Measurements from ENCODE around the gene OVCA2.

The OVCA2 gene

DNA sequence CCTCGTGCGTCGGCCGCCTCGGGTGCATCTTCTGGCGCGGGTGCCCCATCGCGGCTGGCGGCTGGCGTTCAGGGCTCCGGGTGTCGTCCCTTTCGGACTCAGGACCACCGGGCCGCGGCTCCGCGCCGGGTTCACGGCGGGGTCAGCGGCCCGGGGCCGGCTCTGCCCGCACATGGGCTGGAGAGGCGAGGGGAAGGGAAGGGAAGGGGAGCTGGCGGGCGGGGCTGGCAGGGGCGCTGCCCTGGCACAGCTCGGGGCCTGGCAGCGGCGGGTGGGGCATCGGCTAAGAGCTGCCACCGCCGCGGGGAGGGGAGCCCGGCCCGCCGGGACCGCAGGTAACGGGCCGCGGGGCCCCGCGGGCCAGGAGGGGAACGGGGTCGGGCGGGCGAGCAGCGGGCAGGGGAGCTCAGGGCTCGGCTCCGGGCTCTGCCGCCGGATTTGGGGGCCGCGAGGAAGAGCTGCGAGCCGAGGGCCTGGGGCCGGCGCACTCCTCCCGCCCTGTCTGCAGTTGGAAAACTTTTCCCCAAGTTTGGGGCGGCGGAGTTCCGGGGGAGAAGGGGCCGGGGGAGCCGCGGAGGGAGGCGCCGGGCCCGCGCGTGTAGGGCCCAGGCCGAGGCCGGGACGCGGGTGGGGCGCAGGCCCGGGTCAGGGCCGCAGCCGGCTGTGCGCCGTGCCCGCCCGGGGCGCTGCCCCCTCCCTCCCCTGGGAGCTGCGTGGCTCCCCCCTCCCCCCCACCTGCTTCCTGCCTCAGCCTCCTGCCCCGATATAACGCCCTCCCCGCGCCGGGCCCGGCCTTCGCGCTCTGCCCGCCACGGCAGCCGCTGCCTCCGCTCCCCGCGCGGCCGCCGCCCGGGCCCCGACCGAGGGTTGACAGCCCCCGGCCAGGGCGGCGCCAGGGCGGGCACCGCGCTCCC, 13.7 kb downstream of the OVCA2 start:
- DNase-seq, result no peak

DNA sequence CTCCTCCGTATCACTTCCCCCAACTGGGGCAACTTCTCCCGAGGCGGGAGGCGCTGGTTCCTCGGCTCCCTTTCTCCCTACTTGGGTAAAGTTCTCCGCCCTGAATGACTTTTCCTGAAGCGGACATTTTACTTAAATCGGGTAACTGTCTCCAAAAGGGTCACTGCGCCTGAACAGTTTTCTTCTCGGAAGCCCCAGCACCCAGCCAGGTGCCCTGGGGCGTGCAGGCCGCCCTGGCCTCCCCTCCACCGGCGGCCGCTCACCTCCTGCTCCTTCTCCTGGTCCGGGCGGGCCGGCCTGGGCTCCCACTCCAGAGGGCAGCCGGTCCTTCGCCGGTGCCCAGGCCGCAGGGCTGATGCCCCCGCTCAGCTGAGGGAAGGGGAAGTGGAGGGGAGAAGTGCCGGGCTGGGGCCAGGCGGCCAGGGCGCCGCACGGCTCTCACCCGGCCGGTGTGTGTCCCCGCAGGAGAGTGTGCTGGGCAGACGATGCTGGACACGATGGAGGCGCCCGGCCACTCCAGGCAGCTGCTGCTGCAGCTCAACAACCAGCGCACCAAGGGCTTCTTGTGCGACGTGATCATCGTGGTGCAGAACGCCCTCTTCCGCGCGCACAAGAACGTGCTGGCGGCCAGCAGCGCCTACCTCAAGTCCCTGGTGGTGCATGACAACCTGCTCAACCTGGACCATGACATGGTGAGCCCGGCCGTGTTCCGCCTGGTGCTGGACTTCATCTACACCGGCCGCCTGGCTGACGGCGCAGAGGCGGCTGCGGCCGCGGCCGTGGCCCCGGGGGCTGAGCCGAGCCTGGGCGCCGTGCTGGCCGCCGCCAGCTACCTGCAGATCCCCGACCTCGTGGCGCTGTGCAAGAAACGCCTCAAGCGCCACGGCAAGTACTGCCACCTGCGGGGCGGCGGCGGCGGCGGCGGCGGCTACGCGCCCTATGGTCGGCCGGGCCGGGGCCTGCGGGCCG, 14.7 kb downstream of the OVCA2 start:
- no peak for DNase-seq

DNA sequence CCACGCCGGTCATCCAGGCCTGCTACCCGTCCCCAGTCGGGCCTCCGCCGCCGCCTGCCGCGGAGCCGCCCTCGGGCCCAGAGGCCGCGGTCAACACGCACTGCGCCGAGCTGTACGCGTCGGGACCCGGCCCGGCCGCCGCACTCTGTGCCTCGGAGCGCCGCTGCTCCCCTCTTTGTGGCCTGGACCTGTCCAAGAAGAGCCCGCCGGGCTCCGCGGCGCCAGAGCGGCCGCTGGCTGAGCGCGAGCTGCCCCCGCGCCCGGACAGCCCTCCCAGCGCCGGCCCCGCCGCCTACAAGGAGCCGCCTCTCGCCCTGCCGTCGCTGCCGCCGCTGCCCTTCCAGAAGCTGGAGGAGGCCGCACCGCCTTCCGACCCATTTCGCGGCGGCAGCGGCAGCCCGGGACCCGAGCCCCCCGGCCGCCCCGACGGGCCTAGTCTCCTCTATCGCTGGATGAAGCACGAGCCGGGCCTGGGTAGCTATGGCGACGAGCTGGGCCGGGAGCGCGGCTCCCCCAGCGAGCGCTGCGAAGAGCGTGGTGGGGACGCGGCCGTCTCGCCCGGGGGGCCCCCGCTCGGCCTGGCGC, 15.4 kb downstream of the OVCA2 start:
- no peak for DNase-seq

DNA sequence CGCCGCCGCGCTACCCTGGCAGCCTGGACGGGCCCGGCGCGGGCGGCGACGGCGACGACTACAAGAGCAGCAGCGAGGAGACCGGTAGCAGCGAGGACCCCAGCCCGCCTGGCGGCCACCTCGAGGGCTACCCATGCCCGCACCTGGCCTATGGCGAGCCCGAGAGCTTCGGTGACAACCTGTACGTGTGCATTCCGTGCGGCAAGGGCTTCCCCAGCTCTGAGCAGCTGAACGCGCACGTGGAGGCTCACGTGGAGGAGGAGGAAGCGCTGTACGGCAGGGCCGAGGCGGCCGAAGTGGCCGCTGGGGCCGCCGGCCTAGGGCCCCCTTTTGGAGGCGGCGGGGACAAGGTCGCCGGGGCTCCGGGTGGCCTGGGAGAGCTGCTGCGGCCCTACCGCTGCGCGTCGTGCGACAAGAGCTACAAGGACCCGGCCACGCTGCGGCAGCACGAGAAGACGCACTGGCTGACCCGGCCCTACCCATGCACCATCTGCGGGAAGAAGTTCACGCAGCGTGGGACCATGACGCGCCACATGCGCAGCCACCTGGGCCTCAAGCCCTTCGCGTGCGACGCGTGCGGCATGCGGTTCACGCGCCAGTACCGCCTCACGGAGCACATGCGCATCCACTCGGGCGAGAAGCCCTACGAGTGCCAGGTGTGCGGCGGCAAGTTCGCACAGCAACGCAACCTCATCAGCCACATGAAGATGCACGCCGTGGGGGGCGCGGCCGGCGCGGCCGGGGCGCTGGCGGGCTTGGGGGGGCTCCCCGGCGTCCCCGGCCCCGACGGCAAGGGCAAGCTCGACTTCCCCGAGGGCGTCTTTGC, 16.2 kb downstream of the OVCA2 start:
- DNase-seq, result no peak

DNA sequence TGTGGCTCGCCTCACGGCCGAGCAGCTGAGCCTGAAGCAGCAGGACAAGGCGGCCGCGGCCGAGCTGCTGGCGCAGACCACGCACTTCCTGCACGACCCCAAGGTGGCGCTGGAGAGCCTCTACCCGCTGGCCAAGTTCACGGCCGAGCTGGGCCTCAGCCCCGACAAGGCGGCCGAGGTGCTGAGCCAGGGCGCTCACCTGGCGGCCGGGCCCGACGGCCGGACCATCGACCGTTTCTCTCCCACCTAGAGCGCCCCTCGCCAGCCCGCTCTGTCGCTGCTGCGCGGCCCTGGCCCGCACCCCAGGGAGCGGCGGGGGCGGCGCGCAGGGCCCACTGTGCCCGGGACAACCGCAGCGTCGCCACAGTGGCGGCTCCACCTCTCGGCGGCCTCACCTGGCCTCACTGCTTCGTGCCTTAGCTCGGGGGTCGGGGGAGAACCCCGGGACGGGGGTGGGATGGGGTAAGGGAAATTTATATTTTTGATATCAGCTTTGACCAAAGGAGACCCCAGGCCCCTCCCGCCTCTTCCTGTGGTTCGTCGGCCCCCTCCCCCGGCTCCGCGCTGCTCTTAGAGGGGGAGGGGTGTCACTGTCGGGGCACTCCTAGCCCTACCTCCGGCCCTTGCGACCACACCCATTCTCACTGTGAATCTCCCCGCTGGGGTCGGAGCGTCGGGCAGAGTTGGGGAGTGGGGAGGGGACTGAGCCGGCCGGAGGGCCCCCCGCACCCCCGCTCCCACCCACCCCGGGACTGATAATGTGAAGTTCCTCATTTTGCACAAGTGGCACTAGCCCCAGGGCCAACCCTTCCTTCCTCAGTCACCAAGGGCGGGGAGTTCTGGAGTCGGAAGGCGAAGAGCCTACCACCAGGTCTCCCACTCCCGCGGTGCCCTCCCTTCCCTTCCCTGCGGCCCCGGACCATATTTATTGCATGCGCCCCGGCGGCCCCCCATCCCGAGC, 17.0 kb downstream of the OVCA2 start:
- DNase-seq, result no peak

DNA sequence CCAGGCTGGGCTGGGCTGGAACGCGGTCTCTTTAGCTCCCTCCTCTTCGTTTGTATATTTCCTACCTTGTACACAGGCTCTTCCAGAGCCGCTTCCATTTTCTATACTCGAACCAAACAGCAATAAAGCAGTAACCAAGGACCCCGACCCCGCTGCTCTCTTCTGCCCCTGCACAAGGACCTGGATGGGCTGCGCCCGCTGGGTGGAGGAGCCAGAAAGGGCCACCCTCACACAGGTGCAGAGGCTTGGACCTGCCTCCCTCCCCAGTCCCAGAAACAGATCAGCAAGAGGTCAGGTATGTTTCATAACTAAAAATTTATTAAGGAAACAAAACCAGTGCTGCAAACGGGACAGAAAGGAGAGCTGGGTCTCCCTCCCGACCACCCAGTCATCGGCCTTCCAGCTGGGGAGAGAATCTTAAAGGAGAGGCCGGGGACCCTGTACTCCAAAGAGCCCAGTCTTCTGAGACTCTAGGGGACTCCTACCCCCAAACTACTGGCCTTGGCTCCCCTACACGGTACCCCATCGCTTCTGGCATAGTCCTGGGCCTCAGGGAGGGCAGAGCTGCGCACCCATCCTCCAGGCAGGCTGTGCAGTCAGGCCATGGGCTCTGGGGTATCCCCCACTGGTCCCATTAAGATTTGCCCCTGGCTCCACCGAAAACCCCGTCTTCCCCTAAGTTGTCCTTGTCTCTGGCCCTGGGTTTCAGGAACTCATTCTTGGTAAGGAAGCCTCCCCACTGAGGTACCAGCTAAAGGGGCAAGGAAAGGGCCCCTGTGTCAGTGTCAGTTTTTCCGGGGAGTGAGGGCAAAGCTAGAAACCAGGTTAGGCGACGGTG, 17.9 kb downstream of the OVCA2 start:
- DNase-seq, result no peak

DNA sequence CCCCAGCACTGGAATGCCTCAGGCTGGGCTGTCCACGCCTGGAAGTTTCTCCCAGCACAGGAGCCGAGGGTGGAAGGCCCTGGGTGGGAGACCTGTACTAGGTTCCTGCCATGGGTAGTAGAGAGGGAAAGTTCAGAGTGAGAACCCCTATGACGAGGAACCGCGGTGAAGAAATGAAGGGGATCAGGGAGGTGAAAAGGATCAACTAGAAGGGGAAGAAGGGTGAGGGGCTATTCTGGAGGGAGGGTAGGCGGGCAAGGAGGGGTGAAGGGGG, 18.5 kb downstream of the OVCA2 start:
- no peak for DNase-seq

DNA sequence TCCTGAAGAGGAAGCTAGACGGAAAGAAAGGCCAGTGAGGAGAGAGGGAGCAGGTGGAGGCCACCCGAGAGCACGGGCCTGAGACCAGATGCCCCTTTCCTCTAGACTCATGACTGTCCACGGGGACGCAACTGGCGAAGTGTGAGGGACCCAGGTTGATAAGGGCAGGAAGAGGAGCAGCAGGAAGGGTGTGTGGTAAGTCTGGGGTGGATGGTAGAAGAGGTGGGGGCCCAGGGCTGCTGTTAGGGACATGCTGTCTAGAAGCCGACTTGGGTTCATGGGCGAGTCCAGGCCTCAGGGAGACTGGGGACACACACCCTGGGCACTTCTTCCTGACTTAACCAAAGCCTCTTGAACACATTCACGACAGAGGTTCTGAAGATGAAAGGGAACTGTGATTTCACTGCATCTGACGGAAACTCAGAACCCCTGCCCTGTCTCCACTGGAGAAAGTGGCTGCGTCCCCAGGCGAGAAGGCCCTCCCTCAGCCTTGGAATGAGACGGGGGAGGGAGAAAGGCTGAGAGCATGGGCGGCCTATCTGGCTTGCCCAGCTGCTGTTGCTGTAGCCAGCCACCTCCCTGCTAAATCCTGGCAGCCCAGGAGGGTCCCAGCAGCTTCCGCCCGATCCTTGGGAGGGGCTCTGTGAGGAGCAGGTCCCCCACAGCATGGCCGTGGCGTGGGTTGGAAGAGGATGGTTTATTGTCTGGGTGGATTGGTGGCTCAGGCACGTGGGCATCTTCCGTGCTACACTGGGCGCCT, 19.0 kb downstream of the OVCA2 start:
- no peak for DNase-seq

DNA sequence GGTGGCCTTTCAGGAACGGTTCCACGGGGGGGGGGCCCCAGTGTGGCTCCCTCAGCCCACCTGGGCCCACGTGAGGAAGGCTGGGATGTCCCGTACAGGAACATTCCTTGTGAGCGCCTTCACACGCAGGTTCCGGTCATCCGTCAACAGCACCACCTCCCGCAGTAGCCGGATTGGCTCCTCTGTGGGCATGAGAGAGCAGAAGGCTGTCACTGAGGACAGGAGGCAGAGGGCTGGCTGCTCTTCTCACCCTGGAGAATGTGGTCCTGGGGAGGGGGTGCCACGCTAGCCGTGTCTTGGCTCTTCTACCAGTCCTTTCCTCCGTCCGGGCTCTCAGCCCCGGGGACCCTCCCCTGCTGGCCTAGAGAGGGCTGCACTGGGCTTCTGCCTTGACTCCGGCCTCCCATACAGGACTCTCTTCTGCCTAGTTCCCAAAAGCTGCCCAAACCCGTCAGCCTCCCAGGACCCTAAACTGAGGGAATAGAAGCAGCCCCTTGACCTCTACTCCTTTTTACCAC, 19.7 kb downstream of the OVCA2 start:
- no peak for DNase-seq

DNA sequence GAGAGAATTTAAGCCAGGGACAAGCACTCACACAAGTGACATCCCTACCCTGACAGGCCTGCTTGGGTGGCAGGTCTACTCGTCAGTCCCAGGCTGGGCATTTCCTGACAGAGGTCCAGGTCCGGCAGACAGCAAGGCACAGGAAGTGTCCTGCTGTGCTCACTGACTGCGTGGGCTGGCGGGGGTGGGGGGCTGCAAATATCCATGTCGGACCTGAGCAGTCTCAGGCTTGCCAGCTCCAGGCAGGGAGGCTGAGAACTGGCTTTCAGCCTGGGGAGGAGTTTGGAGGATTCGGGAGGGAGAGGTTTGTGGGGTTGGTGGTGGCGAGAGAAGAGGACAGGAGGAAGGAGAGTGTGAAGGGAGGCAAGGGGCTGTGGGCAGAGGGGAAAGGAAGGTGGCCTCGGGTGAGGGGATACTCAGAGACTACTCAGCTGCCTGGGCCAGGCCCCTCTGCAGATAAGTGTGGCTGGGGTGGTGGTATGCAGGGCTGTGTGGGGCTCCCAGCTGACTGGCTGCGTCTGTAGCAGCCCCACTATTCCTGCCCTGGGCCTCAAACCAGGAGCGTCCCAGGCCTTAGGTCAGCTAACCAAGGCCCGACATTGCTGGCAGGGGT, 20.9 kb downstream of the OVCA2 start:
- peak; percentile 25 for DNase-seq

DNA sequence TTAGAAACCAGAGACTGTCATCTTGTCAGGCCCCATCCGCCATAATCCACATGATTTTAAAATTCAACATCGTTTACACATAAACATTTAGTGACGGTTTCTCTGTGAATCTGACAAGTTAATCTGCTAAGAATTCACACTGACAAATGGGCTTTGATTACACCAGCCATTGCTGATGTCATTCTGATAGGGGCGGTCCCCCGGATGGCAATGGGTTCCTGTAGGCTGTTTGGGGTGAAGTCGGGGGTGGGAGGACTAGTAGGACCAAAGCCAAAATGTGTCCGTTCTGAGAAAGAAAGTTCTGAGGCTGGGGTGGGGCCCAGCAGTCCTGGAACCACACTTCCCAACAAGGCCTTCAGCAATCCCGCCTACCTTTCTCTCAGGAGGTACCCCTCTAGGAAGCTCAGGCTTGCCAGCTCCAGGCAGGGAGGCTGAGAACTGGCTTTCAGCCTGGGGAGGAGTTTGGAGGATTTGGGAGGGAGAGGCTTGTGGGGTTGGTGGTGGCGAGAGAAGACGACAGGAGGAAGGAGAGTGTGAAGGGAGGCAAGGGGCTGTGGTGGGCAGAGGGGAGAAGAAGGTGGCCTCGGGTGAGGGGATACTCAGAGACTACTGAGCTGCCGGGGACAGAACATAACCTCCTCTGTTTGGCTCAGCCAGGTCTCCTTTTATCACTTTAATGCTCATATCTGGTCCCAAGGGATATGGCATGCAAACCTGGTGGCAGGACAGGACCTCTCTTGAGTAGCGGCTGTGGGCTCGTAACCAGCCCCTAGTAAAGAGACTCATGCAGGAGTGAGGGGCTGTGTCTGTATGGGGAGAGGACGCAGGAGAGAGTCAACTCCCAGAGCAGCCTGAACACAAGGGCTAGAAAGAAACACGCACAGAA, 21.7 kb downstream of the OVCA2 start:
- no peak for DNase-seq

DNA sequence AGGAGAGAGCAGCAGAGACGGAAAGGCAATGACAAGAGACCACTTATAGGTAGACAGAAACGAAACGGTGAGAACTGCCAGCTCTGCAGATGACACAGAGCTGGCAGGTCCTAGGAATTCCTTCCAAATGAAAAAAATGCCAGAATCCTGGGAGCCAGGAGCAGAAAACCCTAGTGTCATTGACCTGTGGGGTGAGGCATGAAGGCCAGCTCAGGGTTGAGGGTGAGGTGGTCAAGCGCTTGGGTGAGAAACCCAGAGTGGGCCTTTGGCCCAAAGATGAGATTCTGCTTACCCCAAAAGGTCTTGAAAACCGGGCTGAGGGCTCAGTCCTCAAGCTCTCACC, 22.3 kb downstream of the OVCA2 start:
- no peak for DNase-seq

DNA sequence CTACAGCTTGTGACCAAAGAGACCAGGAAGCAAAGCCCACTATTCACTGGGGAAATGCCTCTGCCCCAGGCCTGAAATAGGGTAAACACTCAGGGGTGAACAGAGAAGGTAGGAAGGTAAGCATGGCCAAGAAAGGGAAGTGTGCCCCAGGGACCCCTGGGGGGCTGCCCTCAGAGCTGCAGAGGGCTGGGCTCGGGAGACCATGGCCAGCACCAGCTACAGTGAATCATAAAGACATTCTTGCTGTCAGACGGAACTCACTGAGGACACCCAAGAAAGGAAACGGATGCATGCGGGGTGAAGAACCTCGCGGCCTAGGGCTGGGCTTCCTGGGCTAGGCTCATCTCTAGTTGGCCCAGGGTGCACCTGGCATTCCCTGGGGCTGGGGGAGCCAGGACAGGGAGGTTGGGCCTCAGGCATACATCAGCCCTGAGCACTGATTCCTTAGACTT, 22.7 kb downstream of the OVCA2 start:
- no peak for DNase-seq

DNA sequence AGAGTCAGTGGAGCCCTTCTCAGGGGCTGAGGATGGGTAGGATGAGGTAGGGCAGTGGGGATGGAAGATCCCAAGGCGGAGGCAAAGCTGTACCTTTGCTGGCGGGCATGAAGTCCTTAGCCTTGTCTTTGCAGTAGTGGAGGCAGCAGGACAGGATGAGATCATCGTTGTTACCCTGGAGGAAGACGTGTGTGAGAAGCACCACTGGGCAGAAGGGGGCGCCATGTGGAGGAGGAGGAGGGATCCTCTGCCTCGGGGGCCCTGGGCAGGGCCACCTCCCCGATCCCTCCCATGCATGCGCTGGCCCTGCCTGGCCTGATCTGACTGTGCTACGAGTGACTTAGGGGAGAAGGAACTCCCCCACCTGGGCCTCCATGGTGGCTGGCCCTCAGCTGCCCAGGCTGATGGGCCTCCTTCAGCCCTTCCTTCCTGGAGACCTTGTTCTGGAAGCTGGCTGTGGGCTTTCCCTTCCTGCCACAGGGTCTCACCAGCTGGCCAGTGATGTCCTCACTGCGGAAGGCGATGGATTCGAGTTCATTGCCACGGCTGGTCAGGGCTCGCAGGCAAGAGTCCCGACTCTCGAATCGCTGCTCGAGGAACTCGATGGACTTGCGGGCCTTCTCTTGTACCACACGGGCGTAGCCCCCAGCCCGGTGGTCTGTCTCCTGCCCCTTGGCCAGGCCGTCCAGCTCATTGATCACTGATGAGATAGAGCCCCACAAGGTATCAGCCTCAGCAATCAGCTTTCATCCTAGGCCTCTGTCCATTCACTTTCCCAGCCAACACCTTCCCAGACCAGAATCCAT, 23.4 kb downstream of the OVCA2 start:
- DNase-seq, result no peak

DNA sequence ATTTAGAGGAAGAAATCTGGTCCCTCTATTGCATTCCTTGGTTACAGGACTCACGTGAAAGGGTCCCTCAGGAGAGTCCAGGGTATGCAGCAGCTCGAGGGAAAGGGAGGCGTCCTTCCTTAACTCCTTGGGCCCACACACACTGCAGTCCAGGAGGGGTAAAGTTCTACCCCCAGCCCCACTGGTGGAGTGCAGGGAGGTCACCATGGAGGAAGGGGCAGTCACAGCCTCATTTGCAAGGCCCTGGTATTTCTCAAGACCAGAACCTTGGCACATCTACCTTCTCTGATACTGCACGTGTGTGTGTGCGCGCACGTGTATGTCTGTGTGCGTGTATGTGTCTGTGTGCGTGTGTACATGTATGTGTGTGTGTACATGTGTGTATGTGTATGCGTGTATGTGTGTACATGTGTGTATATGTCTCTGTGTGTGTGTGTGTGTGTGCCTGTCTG, 24.2 kb downstream of the OVCA2 start:
- DNase-seq, result no peak

DNA sequence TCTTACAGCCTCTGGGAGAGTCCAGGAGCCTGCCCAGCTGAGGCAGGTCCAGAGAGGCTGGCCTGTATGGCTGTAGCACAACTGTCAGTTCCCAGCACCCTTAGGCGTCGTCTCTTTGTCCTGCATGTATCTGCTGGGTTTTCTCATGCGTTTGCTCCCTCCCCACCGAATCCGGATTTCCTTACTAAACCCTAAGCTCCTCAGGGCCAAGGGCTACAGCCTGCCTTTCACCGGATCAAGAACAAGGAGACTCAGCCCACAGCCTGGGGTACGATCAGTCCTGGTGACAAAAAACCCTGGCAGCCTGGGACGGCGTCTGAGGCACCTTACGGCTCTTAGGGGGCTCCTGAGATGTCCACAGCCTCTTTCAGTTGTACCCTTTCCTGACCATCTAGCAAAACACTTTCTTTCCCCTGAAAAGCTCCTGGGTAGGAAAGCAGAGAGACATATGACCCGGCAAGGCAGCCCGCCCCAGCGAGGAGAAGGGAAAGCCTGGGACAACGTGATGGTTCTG, 25.3 kb downstream of the OVCA2 start:
- no peak for DNase-seq

DNA sequence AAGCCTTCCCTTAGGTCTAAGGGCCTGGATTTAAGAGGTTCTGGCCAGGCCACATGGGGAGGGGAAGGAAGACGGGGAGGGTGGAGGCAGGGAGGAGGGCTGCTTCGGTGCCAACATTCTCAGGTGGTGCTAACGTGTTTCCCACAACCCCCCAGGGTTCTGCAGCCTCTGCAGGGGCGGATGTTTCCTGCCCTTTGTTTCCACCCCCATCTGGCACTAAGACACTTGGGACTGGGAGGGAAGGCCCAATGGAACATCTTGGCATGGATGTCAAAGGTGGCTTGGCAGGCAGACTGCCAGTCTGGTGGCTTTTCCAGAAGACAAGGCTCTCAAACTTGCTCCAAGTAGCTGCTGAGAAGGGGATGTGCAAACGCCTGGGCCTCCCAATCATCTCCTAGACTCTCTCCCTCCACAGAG, 25.8 kb downstream of the OVCA2 start:
- DNase-seq, result no peak

Measured in NCI-H146 (cell line).